NCI-H2081 (cell line): Measurements from ENCODE around the gene CHD9.
"Not testable (repeated sequence)": the region's sequence is repeated elsewhere in the genome, so short reads cannot be mapped to it uniquely, and the experiment has no call there.

Source experiments
- DNase-seq, 2 experiments: peaks; one replicate each; lab custom pipeline; 2025; lab: John Stamatoyannopoulos, UW

CHD9 gene

GRCh38 chr16:53075461-53075860 lies 20.7 kb downstream of the CHD9 start:
- DNase-seq: not testable (repeated sequence)

- DNase-seq: no peak
Observed at GRCh38 chr16:53078247-53078646, 23.5 kb downstream of the CHD9 start.

GRCh38 chr16:53078765-53079485 lies 24.1 kb downstream of the CHD9 start:
- DNase-seq: no peak

- no peak for DNase-seq
Observed at GRCh38 chr16:53080345-53081031, 25.7 kb downstream of the CHD9 start.

GRCh38 chr16:53081032-53081424 lies 26.2 kb downstream of the CHD9 start:
- no peak for DNase-seq

GRCh38 chr16:53081686-53082407 lies 27.1 kb downstream of the CHD9 start:
- no peak for DNase-seq

- DNase-seq: no peak
Observed at GRCh38 chr16:53082509-53082908, 27.7 kb downstream of the CHD9 start.

GRCh38 chr16:53083119-53083518 lies 28.3 kb downstream of the CHD9 start:
- DNase-seq: no peak

GRCh38 chr16:53084141-53084541 lies 29.4 kb downstream of the CHD9 start:
- no peak for DNase-seq

GRCh38 chr16:53084746-53085334 lies 30.0 kb downstream of the CHD9 start:
- DNase-seq: no peak

- peak in 1 of 2 experiments; percentile 21 for DNase-seq
Observed at GRCh38 chr16:53085369-53085843, 30.6 kb downstream of the CHD9 start.

GRCh38 chr16:53085931-53086421 lies 31.2 kb downstream of the CHD9 start:
- DNase-seq: no peak

- no peak for DNase-seq
Observed at GRCh38 chr16:53087101-53087500, 32.3 kb downstream of the CHD9 start.

- DNase-seq: peak in 1 of 2 experiments; percentile 50
Observed at GRCh38 chr16:53089434-53090285, 34.9 kb downstream of the CHD9 start.

- DNase-seq: no peak
Observed at GRCh38 chr16:53090286-53090590, 35.4 kb downstream of the CHD9 start.

GRCh38 chr16:53090591-53091411 lies 36.0 kb downstream of the CHD9 start:
- DNase-seq: peak in 1 of 2 experiments; percentile 37

- DNase-seq: peak; percentile 20 to 47
Observed at GRCh38 chr16:53091466-53092211, 36.8 kb downstream of the CHD9 start.

- DNase-seq: no peak
Observed at GRCh38 chr16:53092284-53092683, 37.5 kb downstream of the CHD9 start.

GRCh38 chr16:53093162-53093744 lies 38.5 kb downstream of the CHD9 start:
- DNase-seq: no peak
